Nephron (organoid): Measurements from ENCODE around the gene RBM45.
A peak's percentile ranks its signal among the peaks of the same experiment; 100 is the strongest.

Experiments used
- H3K27ac Mint-ChIP-seq, 3 experiments: 2 replicates each; pipeline ENCODE4 v1.8.0; 2020; ENCODE audit warnings: mixed read lengths in 3 of 3, mild to moderate bottlenecking in 2 of 3, moderate library complexity in 1 of 3
- H3K27me3 Mint-ChIP-seq: 2 replicates; pipeline ENCODE4 v1.8.0; 2021; ENCODE audit warnings: low read depth, mild to moderate bottlenecking, moderate library complexity, mixed read lengths
- H3K36me3 Mint-ChIP-seq: 2 replicates; pipeline ENCODE4 v1.8.0; 2020; ENCODE audit warnings: low read depth, mixed read lengths
- H3K4me1 Mint-ChIP-seq: 2 replicates; pipeline ENCODE4 v1.8.0; 2020; ENCODE audit warnings: mixed read lengths
- H3K4me3 Mint-ChIP-seq, 3 experiments: 2 replicates each; pipeline ENCODE4 v1.8.0; 2020; ENCODE audit warnings: mild to moderate bottlenecking in 3 of 3, mixed read lengths in 3 of 3, moderate library complexity in 2 of 3
- H3K9me3 Mint-ChIP-seq: 2 replicates; pipeline ENCODE4 v1.8.0; 2020; ENCODE audit warnings: mixed read lengths
- TF ChIP-seq, protein P1 (sequence below), 3 experiments: fragments of 200-600 bp; sonication (generic); IDR thresholded peaks; one replicate each; pipeline ENCODE4 v1.5.0; 2021; ENCODE audit warnings: antibody characterized with exemption in 3 of 3; ENCODE audit not compliant: unreplicated experiment in 3 of 3

RBM45 gene

DNA sequence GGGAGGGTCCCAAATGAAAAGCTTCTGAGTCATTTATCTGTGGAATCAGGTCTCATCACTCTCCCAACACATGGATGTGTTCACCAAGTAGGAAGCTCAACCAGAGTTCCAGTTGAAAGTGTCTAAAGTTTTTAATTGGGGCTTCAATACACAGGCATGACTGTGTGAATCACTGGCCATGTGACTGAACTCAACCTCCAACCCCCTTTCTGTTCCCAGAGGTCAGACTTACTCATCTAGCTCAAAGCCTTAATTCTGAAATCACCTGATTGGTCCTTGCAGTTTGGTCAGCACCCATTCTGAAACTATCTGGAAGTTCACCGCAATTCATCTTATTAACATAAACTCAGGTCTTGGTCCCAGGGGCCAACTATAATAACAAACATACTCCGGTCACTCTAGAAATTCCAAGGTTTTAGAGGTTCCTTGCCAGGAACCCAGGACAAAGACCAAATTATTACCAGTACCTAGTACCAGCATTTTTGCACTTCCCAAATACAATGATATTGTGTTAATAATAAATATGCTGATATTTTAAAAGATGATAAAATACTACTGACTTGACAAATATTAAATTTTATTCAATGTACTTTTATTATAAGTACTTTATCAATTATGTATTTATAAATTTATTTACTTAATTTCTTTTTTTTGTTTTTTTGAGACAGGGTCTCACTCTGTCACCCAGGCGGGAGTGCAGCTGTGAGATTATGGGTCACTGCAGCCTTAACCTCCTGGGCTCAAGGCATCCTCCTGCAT, 10.7 kb upstream of the RBM45 start:
- Mint-ChIP-seq H3K4me3 (no peak overlapping the region), H3K9me3 (peaks cover 3% of the 10 kb centered on the region), H3K27ac (no peak overlapping the region), H3K27me3 (no peaks in the 10 kb centered on the region), H3K36me3 (no peaks in the 10 kb centered on the region), H3K4me1 (no peaks in the 10 kb centered on the region)
- TF ChIP-seq, protein P1, sequence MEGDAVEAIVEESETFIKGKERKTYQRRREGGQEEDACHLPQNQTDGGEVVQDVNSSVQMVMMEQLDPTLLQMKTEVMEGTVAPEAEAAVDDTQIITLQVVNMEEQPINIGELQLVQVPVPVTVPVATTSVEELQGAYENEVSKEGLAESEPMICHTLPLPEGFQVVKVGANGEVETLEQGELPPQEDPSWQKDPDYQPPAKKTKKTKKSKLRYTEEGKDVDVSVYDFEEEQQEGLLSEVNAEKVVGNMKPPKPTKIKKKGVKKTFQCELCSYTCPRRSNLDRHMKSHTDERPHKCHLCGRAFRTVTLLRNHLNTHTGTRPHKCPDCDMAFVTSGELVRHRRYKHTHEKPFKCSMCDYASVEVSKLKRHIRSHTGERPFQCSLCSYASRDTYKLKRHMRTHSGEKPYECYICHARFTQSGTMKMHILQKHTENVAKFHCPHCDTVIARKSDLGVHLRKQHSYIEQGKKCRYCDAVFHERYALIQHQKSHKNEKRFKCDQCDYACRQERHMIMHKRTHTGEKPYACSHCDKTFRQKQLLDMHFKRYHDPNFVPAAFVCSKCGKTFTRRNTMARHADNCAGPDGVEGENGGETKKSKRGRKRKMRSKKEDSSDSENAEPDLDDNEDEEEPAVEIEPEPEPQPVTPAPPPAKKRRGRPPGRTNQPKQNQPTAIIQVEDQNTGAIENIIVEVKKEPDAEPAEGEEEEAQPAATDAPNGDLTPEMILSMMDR (IDR thresholded peaks at IDR 0.05; ENCODE audit: unreplicated experiment in 3 of 3): no peak

DNA sequence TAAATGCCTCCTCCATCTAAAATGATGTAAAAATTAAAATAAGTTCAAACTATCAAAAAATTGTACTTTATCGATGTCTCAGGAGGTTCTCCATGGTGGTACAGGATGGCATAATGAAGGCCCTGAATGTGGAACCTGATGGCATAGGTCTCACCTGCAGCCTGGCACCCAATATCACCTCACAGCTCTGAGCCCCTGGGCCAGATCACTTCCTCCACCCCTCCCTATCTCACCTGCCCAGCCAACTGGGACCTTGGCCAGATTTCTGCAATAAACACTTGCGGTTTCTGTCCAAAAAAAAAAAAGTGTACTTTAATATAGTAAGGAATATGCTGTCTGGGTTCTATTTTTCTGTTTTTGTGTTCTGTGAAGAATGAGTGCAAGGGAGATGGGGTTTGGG, 6.7 kb upstream of the RBM45 start:
- no peaks in the 10 kb centered on the region for H3K4me1 Mint-ChIP-seq
- no peaks in the 10 kb centered on the region for H3K27me3 Mint-ChIP-seq
- no peak overlapping the region for H3K27ac Mint-ChIP-seq
- TF ChIP-seq, protein P1 (IDR thresholded peaks at IDR 0.05; ENCODE audit: unreplicated experiment in 3 of 3): no peak
- H3K9me3 Mint-ChIP-seq: no peaks in the 10 kb centered on the region
- no peaks in the 10 kb centered on the region for H3K36me3 Mint-ChIP-seq
- no peak overlapping the region for H3K4me3 Mint-ChIP-seq

DNA sequence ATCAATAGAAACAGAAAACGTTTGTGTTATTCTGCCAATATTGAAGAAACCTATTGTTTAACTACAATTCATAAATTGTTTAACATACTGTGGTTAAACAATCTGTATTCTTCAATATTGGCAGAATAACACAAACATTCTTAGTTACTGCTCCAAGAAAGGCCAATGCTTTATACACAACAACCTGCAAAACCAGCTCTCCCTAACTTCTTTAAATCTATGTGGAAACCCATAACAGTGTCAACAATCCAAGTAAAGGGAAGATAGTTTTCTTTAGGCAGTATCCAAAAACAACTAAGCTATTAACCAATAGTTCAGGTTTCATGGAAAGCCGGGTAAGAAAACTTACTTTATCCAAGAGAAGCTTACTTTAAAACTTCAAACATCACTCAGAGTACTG, 6.2 kb upstream of the RBM45 start:
- H3K27ac Mint-ChIP-seq: no peak overlapping the region

DNA sequence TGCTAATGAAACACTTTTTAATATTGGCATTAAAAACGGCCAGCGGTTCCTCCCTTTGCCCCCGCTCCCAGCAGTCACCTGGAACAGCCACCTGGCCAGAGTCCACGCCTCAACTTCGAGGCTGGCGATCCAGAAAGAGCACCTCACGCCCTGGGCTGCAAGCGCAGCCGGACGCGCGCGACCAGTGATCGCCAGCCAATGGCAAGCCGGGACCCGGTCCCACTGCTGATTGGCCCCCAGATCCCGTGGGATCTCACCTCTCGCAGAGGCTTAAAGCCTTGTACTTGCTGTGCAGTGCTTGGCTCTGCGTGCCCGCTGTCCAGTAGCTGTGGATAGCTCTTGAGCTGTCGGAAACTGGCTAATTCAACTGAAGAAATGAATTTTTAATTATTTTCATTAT, 4.1 kb upstream of the RBM45 start:
- Mint-ChIP-seq H3K36me3 (no peaks in the 10 kb centered on the region), H3K9me3 (no peaks in the 10 kb centered on the region), H3K4me1 (peaks cover 4% of the 10 kb centered on the region), H3K27ac (no peak overlapping the region), H3K4me3 (no peak overlapping the region), H3K27me3 (peaks cover 4% of the 10 kb centered on the region)
- TF ChIP-seq, protein P1 (IDR thresholded peaks at IDR 0.05; ENCODE audit: unreplicated experiment in 3 of 3): no peak

More for the DNA sequence above, 6.2 kb upstream of the RBM45 start:
- Mint-ChIP-seq H3K4me3 (no peak overlapping the region), H3K36me3 (no peaks in the 10 kb centered on the region), H3K27me3 (no peaks in the 10 kb centered on the region), H3K4me1 (no peaks in the 10 kb centered on the region), H3K9me3 (no peaks in the 10 kb centered on the region)
- TF ChIP-seq, protein P1 (IDR thresholded peaks at IDR 0.05; ENCODE audit: unreplicated experiment in 3 of 3): no peak

DNA sequence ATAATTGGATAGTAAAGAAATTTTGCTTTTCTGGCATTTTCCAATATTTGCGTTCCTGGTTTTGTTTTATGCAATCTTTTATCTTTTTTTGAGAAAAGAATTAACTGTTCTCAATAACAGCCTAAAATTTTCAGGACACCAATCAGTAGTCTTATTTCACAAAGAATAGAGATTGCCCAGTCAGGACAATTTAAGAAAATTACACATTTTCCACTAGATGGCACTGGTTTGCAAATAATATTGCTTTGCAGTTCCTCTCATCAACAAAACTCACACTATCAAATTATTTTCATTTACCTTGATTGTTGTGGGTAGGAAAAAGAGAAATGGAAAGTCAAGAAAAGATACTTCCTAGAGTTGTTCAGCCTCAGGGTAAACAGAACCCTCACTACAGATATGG, 2.4 kb upstream of the RBM45 start:
- peak overlapping the region in 1 of 3 experiments; percentile 1 for H3K27ac Mint-ChIP-seq
- no peaks in the 10 kb centered on the region for H3K36me3 Mint-ChIP-seq
- H3K27me3 Mint-ChIP-seq: peaks cover 4% of the 10 kb centered on the region
- H3K9me3 Mint-ChIP-seq: no peaks in the 10 kb centered on the region
- peak overlapping the region; percentile 60 to 80 (median 71) for H3K4me3 Mint-ChIP-seq
- H3K4me1 Mint-ChIP-seq: peaks cover 10% of the 10 kb centered on the region
- TF ChIP-seq, protein P1 (IDR thresholded peaks at IDR 0.05; ENCODE audit: unreplicated experiment in 3 of 3): peak; percentile 55 to 64 (median 58)

DNA sequence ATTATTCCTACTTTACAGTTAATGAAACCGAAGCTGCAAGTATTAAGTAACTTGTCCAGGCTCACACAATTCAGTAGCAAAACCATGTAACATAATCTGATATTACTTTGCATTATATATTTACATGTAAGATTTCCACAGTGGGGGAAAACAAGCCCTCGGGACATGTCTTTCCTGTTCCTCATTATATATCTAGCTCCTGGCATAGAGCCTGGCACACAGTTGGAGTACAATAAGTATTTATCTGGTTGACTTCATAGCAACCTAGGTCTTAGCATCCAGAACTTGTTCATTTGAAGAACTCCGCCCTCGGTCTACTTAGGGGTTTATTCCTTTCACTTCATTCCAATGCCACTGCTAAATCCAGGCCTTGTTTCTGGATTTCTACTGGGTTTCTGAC, 1.6 kb upstream of the RBM45 start:
- Mint-ChIP-seq H3K9me3 (no peaks in the 10 kb centered on the region), H3K4me1 (peaks cover 10% of the 10 kb centered on the region)
- TF ChIP-seq, protein P1 (IDR thresholded peaks at IDR 0.05; ENCODE audit: unreplicated experiment in 3 of 3): no peak

More for the DNA sequence above, 1.6 kb upstream of the RBM45 start:
- H3K27ac Mint-ChIP-seq: no peak overlapping the region
- H3K4me3 Mint-ChIP-seq: no peak overlapping the region
- peaks cover 4% of the 10 kb centered on the region for H3K27me3 Mint-ChIP-seq
- H3K36me3 Mint-ChIP-seq: no peaks in the 10 kb centered on the region
